DOHH2 (cell line): ENCODE results near the gene FGD6.

ENCODE experiments used
- H3F3A ChIP-seq: fragments of 200-600 bp; sonication (generic), shearing (Covaris generic); 2 replicates; pipeline ENCODE4 v1.6.0; 2016; ENCODE audit warnings: antibody characterized with exemption, mild to moderate bottlenecking; ENCODE audit not compliant: control insufficient read depth, insufficient read depth
- H3K27ac ChIP-seq: fragments of 200-600 bp; sonication (generic); 2 replicates; pipeline ENCODE4 v1.5.1; 2014; ENCODE audit warnings: low read depth, mild to moderate bottlenecking, low read length, moderate library complexity
- H3K27me3 ChIP-seq: fragments of 200-600 bp; sonication (generic); 2 replicates; pipeline ENCODE4 v1.6.1; 2014; ENCODE audit warnings: mild to moderate bottlenecking, low read length, mixed read lengths; ENCODE audit not compliant: control insufficient read depth
- H3K36me3 ChIP-seq: fragments of 200-600 bp; sonication (generic); 2 replicates; pipeline ENCODE4 v1.6.1; 2014; ENCODE audit warnings: mild to moderate bottlenecking, low read length, moderate library complexity, mixed read lengths; ENCODE audit not compliant: control insufficient read depth
- H3K4me1 ChIP-seq: fragments of 200-600 bp; sonication (generic); 2 replicates; pipeline ENCODE4 v1.6.1; 2014; ENCODE audit warnings: mild to moderate bottlenecking, low read length, mixed read lengths; ENCODE audit not compliant: control insufficient read depth
- H3K4me2 ChIP-seq: fragments of 200-600 bp; sonication (generic); 2 replicates; pipeline ENCODE4 v1.6.0; 2014; ENCODE audit warnings: mild to moderate bottlenecking, low read length, moderate library complexity
- H3K4me3 ChIP-seq: fragments of 200-600 bp; sonication (generic); 2 replicates; pipeline ENCODE4 v1.5.1; 2014; ENCODE audit warnings: mild to moderate bottlenecking, low read length, mixed read lengths
- H3K79me2 ChIP-seq: fragments of 200-600 bp; sonication (generic); 2 replicates; pipeline ENCODE4 v1.6.1; 2014; ENCODE audit warnings: mild to moderate bottlenecking, low read length, mixed read lengths; ENCODE audit not compliant: control insufficient read depth
- H3K9me2 ChIP-seq: fragments of 200-600 bp; sonication (generic); replicated peaks from 2 replicates; pipeline ENCODE4 v1.6.1; 2014; ENCODE audit warnings: mild to moderate bottlenecking, low read length, mixed read lengths; ENCODE audit not compliant: control insufficient read depth
- H3K9me3 ChIP-seq: fragments of 200-600 bp; sonication (generic); 2 replicates; pipeline ENCODE4 v1.6.1; 2014; ENCODE audit warnings: antibody characterized with exemption, low read length, mixed read lengths; ENCODE audit not compliant: control insufficient read depth, insufficient read depth
- H4K20me1 ChIP-seq: fragments of 200-600 bp; sonication (generic); 2 replicates; pipeline ENCODE4 v1.6.0; 2014; ENCODE audit warnings: low read depth, mild to moderate bottlenecking, antibody characterized with exemption, low read length, moderate library complexity; ENCODE audit not compliant: control insufficient read depth, insufficient read depth
- CTCF ChIP-seq: fragments of 200-600 bp; sonication (generic); IDR thresholded peaks from one replicate; pipeline ENCODE4 v1.5.1; 2014; ENCODE audit warnings: antibody characterized with exemption, mild to moderate bottlenecking, low read depth, low read length; ENCODE audit not compliant: poor library complexity, severe bottlenecking
- EZH2phosphoT487 ChIP-seq: fragments of 200-600 bp; sonication (generic); IDR thresholded peaks from 2 replicates; pipeline ENCODE4 v1.6.1; 2017; ENCODE audit warnings: borderline replicate concordance, mild to moderate bottlenecking, antibody characterized with exemption, low read length, moderate library complexity, mixed read lengths

FGD6 gene

GRCh38 chr12:95131589-95132340 is 85.5 kb downstream of the FGD6 start:
- Histone ChIP-seq H3K4me2 (no peak overlapping the region), H3K4me1 (no peaks in the 10 kb centered on the region), H3F3A (no peaks in the 10 kb centered on the region), H3K79me2 (no peaks in the 10 kb centered on the region), H3K9me2 (no peaks in the 10 kb centered on the region), H3K9me3 (no peaks in the 10 kb centered on the region), H3K27me3 (no peaks in the 10 kb centered on the region), H4K20me1 (no peaks in the 10 kb centered on the region), H3K36me3 (peaks cover 90% of the 10 kb centered on the region), H3K4me3 (no peak overlapping the region), H3K27ac (no peak overlapping the region)
- no peak for TF ChIP-seq CTCF
- TF ChIP-seq EZH2phosphoT487 = no peak

DNA sequence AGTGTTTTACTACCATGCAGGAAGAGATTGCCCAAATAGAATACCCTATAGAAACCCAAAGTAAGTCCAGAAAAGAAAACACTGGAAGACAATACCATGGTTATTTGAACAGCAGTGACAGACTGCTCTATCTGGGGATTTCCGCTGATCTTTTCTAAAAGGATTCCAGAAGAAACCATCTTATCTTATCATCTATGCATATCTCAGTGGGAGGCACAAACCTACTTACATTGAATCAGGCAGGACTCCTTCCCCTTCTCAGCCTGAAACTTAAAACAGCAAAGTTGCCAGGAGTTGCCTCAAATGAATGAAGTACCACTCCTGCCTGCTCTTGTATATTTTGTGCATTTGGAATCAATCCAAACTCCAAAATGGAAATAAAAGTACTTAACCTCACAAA is 87.2 kb downstream of the FGD6 start:
- no peaks in the 10 kb centered on the region for H3K4me1 ChIP-seq
- no peak overlapping the region for H3K4me3 ChIP-seq
- H3F3A ChIP-seq = no peaks in the 10 kb centered on the region
- H3K36me3 ChIP-seq = peaks cover 85% of the 10 kb centered on the region
- H3K9me2 ChIP-seq = no peaks in the 10 kb centered on the region
- H3K9me3 ChIP-seq = no peaks in the 10 kb centered on the region
- H3K4me2 ChIP-seq = no peak overlapping the region
- no peaks in the 10 kb centered on the region for H3K27me3 ChIP-seq
- no peaks in the 10 kb centered on the region for H4K20me1 ChIP-seq
- H3K79me2 ChIP-seq = no peaks in the 10 kb centered on the region
- H3K27ac ChIP-seq = no peak overlapping the region
- no peak for TF ChIP-seq EZH2phosphoT487
- TF ChIP-seq CTCF = no peak

- no peaks in the 10 kb centered on the region for H3K4me1 ChIP-seq
- H3K27ac ChIP-seq = no peak overlapping the region
- H3F3A ChIP-seq = no peaks in the 10 kb centered on the region
- H3K4me3 ChIP-seq = no peak overlapping the region
- no peaks in the 10 kb centered on the region for H4K20me1 ChIP-seq
- H3K9me2 ChIP-seq = no peaks in the 10 kb centered on the region
- TF ChIP-seq EZH2phosphoT487 = no peak
- TF ChIP-seq CTCF = no peak
- H3K79me2 ChIP-seq = no peaks in the 10 kb centered on the region
- peaks cover 85% of the 10 kb centered on the region for H3K36me3 ChIP-seq
- H3K4me2 ChIP-seq = no peak overlapping the region
- no peaks in the 10 kb centered on the region for H3K27me3 ChIP-seq
- no peaks in the 10 kb centered on the region for H3K9me3 ChIP-seq
These were observed 88.2 kb downstream of the FGD6 start for GRCh38 chr12:95129115-95129514.

DNA sequence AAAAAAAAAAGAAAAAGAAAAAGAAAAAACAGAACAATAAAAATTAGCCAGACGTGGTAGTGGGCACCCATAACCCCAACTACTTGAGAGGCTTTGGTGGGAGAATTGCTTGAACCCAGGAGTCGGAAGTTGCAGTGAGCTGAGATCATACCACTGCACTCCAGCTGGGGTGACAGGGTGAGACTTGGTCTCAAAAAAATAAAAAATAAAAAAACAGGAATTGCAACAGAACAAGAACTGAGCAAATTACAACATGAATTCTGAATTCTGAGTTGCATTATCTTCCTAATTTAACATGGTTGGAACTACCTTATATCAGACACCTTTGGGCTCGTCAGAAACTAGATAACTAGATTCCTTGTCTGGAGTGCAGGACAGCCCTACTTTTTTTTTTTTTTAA is 90.5 kb downstream of the FGD6 start:
- Histone ChIP-seq H3K9me2 (no peaks in the 10 kb centered on the region), H3K4me1 (no peaks in the 10 kb centered on the region), H3K36me3 (peaks cover 81% of the 10 kb centered on the region), H3K9me3 (no peaks in the 10 kb centered on the region), H3K27me3 (no peaks in the 10 kb centered on the region), H3K4me2 (no peak overlapping the region), H4K20me1 (no peaks in the 10 kb centered on the region), H3K27ac (no peak overlapping the region), H3K79me2 (no peaks in the 10 kb centered on the region), H3K4me3 (no peak overlapping the region), H3F3A (no peaks in the 10 kb centered on the region)
- no peak for TF ChIP-seq CTCF
- no peak for TF ChIP-seq EZH2phosphoT487
